H1 (cell line): ENCODE results near the gene EXOC2. TPM values are rescaled to one million over a fixed set of nuclear protein-coding genes. Genes with fewer than 3 reads are reported as not detected.

Experiments
- CTCF ChIA-PET: fragments of 300-600 bp; sonication (Branson Sonifier 250); formaldehyde crosslinking; loops from one replicate; lab custom pipeline; 2021; ENCODE audit not compliant: partially characterized antibody; lab: Charles Lee
- POLR2A ChIA-PET: fragments of 300-600 bp; sonication (Branson Sonifier 250); formaldehyde crosslinking; loops from one replicate; lab custom pipeline; 2021; ENCODE audit warnings: inconsistent platforms; ENCODE audit not compliant: partially characterized antibody; lab: Charles Lee
- DNase-seq, 2 experiments: peaks; one replicate each; pipeline versions ENCODE4 v3.0.0 to v3.0.0-alpha.2; 2010 to 2022; ENCODE audit warnings: low spot score in 2 of 2, low read depth in 1 of 2, mixed read lengths in 1 of 2
- FAIRE-seq: peaks from 2 replicates; lab custom pipeline; 2011; peaks lifted over from hg19 to GRCh38; lab: Jason Lieb, UNC
- H2AFZ ChIP-seq: 2 replicates; pipeline ENCODE4 v1.8.1; 2012; ENCODE audit warnings: low read length, inconsistent platforms
- H2AK5ac ChIP-seq: 2 replicates; pipeline ENCODE4 v1.6.1; 2013; ENCODE audit warnings: low read depth, low read length
- H2BK120ac ChIP-seq: replicated peaks from 2 replicates; pipeline ENCODE3; 2013; ENCODE audit warnings: low read depth, low read length, inconsistent platforms
- H2BK12ac ChIP-seq: 2 replicates; pipeline ENCODE4 v1.6.1; 2013; ENCODE audit warnings: low read depth, low read length
- H2BK15ac ChIP-seq: 2 replicates; pipeline ENCODE4 v1.6.1; 2013; ENCODE audit warnings: low read length
- H2BK20ac ChIP-seq: 2 replicates; pipeline ENCODE4 v1.6.1; 2013; ENCODE audit warnings: low read length
- H2BK5ac ChIP-seq: 2 replicates; pipeline ENCODE4 v1.6.1; 2013; ENCODE audit warnings: low read depth, low read length
- H3K14ac ChIP-seq: 2 replicates; pipeline ENCODE4 v1.6.1; 2013; ENCODE audit warnings: inconsistent platforms; ENCODE audit not compliant: insufficient read length
- H3K18ac ChIP-seq: 2 replicates; pipeline ENCODE4 v1.6.1; 2013; ENCODE audit warnings: low read length; ENCODE audit errors: extremely low read depth
- H3K23ac ChIP-seq: 2 replicates; pipeline ENCODE4 v1.6.1; 2013; ENCODE audit warnings: inconsistent platforms; ENCODE audit not compliant: insufficient read length
- H3K23me2 ChIP-seq: 2 replicates; pipeline ENCODE4 v1.6.1; 2013; ENCODE audit warnings: low read depth, low read length
- H3K27ac ChIP-seq: 2 replicates; pipeline ENCODE4 v1.6.1; 2011; ENCODE audit warnings: low read depth, low read length, inconsistent platforms
- H3K27me3 ChIP-seq, 4 experiments: replicated peaks in 1 of 4; 1 replicate in 1 of 4; 2 replicates in 3 of 4; pipeline versions ENCODE4 v1.6.1 to v1.8.1; 2011 to 2013; ENCODE audit warnings: low read length in 3 of 4, mild to moderate bottlenecking in 3 of 4, inconsistent platforms in 2 of 4, mixed read lengths in 2 of 4, moderate library complexity in 1 of 4; ENCODE audit not compliant: control insufficient read depth in 3 of 4, insufficient read depth in 3 of 4; ENCODE audit errors: extremely low read depth in 1 of 4
- H3K36me3 ChIP-seq, 4 experiments: 2 replicates each; pipeline versions ENCODE4 v1.6.1 to v1.8.1; 2011 to 2013; ENCODE audit warnings: mild to moderate bottlenecking in 4 of 4, low read length in 3 of 4, moderate library complexity in 2 of 4, control low read depth in 1 of 4, inconsistent platforms in 1 of 4; ENCODE audit not compliant: insufficient read depth in 4 of 4, control insufficient read depth in 2 of 4
- H3K4ac ChIP-seq: replicated peaks from 2 replicates; pipeline ENCODE3; 2013; ENCODE audit warnings: low read length, low read depth, mixed read lengths, inconsistent platforms; ENCODE audit not compliant: insufficient read length
- H3K4me1 ChIP-seq, 4 experiments: replicated peaks in 1 of 4; 1 replicate in 1 of 4; 2 replicates in 3 of 4; pipeline versions ENCODE4 v1.6.1 to v1.8.1; 2011 to 2013; ENCODE audit warnings: low read length in 3 of 4, inconsistent platforms in 2 of 4, mixed read lengths in 1 of 4; ENCODE audit not compliant: insufficient read depth in 4 of 4, control insufficient read depth in 3 of 4
- H3K4me2 ChIP-seq, 2 experiments: 2 replicates each; pipeline versions ENCODE4 v1.6.1 to v1.8.1; 2011 to 2013; ENCODE audit warnings: low read depth in 2 of 2, low read length in 2 of 2, control low read depth in 1 of 2, inconsistent platforms in 1 of 2, mild to moderate bottlenecking in 1 of 2; ENCODE audit not compliant: insufficient read depth in 1 of 2
- H3K4me3 ChIP-seq, 4 experiments: fragments of 200-600, 300-600 bp in 1 of 4; sonication (generic), shearing (Covaris generic), sonication (Bioruptor Twin) in 1 of 4; 2 replicates each; pipeline versions ENCODE4 v1.5.1 to v1.8.1; 2011 to 2016; ENCODE audit warnings: low read length in 4 of 4, low read depth in 3 of 4, control low read depth in 2 of 4, inconsistent platforms in 2 of 4, mild to moderate bottlenecking in 2 of 4, mixed read lengths in 1 of 4, moderate library complexity in 1 of 4; ENCODE audit not compliant: insufficient read depth in 2 of 4; ENCODE audit errors: extremely low read depth in 1 of 4
- H3K56ac ChIP-seq: replicated peaks from 2 replicates; pipeline ENCODE3; 2013; ENCODE audit warnings: low read depth, mild to moderate bottlenecking, mixed read lengths, low read length, inconsistent platforms; ENCODE audit not compliant: insufficient read length
- H3K79me1 ChIP-seq: 2 replicates; pipeline ENCODE4 v1.6.1; 2013; ENCODE audit warnings: low read depth, low read length, control low read depth
- H3K79me2 ChIP-seq, 2 experiments: 2 replicates each; pipeline versions ENCODE4 v1.6.1 to v1.8.1; 2012 to 2013; ENCODE audit warnings: low read length in 2 of 2, mild to moderate bottlenecking in 2 of 2, inconsistent platforms in 1 of 2; ENCODE audit not compliant: insufficient read depth in 2 of 2, control insufficient read depth in 1 of 2
- H3K9ac ChIP-seq, 4 experiments: replicated peaks in 1 of 4; 1 replicate in 1 of 4; 2 replicates in 3 of 4; pipeline versions ENCODE4 v1.6.1 to v1.8.1; 2011 to 2013; ENCODE audit warnings: low read depth in 3 of 4, low read length in 3 of 4, control low read depth in 2 of 4, mild to moderate bottlenecking in 2 of 4, moderate library complexity in 2 of 4, inconsistent platforms in 1 of 4; ENCODE audit errors: extremely low read depth in 1 of 4
- H3K9me3 ChIP-seq, 2 experiments: 2 replicates each; pipeline versions ENCODE4 v1.6.1 to v1.8.1; 2012 to 2013; ENCODE audit warnings: mild to moderate bottlenecking in 2 of 2, moderate library complexity in 2 of 2, control low read depth in 1 of 2, inconsistent platforms in 1 of 2, low read depth in 1 of 2, low read length in 1 of 2, mixed read lengths in 1 of 2; ENCODE audit not compliant: insufficient read depth in 2 of 2
- H4K20me1 ChIP-seq, 2 experiments: replicated peaks in 1 of 2; 2 replicates each; pipeline versions ENCODE3 to v1.8.1; 2011 to 2013; ENCODE audit warnings: inconsistent platforms in 2 of 2, low read length in 2 of 2, mild to moderate bottlenecking in 1 of 2; ENCODE audit not compliant: insufficient read depth in 2 of 2, control insufficient read depth in 1 of 2
- H4K5ac ChIP-seq: 2 replicates; pipeline ENCODE4 v1.6.1; 2013; ENCODE audit warnings: low read length, low read depth, mixed read lengths, inconsistent platforms; ENCODE audit not compliant: insufficient read length
- H4K8ac ChIP-seq: 2 replicates; pipeline ENCODE4 v1.8.0; 2013; ENCODE audit warnings: mild to moderate bottlenecking, moderate library complexity, low read length, inconsistent platforms; ENCODE audit not compliant: insufficient read depth; ENCODE audit errors: extremely low read depth
- H4K91ac ChIP-seq: replicated peaks from 2 replicates; pipeline ENCODE3; 2013; ENCODE audit warnings: low read length, mixed read lengths, inconsistent platforms; ENCODE audit not compliant: insufficient read length
- EP300 ChIP-seq, 2 experiments: IDR thresholded peaks; 1 replicate in 1 of 2; 2 replicates in 1 of 2; pipeline ENCODE4 v1.6.1; 2011 to 2012; ENCODE audit warnings: low read depth in 2 of 2, low read length in 2 of 2, mild to moderate bottlenecking in 2 of 2, borderline replicate concordance in 1 of 2, inconsistent platforms in 1 of 2, moderate library complexity in 1 of 2
- EZH2 ChIP-seq: fragments of 200-600 bp; sonication (generic); IDR thresholded peaks from 2 replicates; pipeline ENCODE4 v1.7.1; 2012; ENCODE audit warnings: low read depth, mild to moderate bottlenecking, moderate library complexity, low read length, inconsistent platforms; ENCODE audit not compliant: severe bottlenecking
- GABPA ChIP-seq: IDR thresholded peaks from 2 replicates; pipeline ENCODE4 v1.6.1; 2011; ENCODE audit warnings: mild to moderate bottlenecking, low read length, moderate library complexity, borderline replicate concordance; ENCODE audit not compliant: insufficient read depth
- HDAC6 ChIP-seq: IDR thresholded peaks from one replicate; pipeline ENCODE4 v1.7.1; 2012; ENCODE audit warnings: low read depth, mild to moderate bottlenecking, inconsistent platforms, low read length, moderate library complexity
- JUN ChIP-seq: IDR thresholded peaks from 2 replicates; pipeline ENCODE4 v1.6.1; 2011; ENCODE audit warnings: low read depth, mild to moderate bottlenecking, improper control_type of control experiment, low read length
- MAFK ChIP-seq: IDR thresholded peaks from 2 replicates; pipeline ENCODE4 v1.6.1; 2012; ENCODE audit warnings: low read depth, mild to moderate bottlenecking, improper control_type of control experiment, low read length
- POLR2A ChIP-seq, 2 experiments: IDR thresholded peaks; 1 replicate in 1 of 2; 2 replicates in 1 of 2; pipeline ENCODE4 v1.6.1; 2011; ENCODE audit warnings: low read depth in 2 of 2, low read length in 2 of 2, mild to moderate bottlenecking in 2 of 2; ENCODE audit errors: control extremely low read depth in 1 of 2
- POLR2AphosphoS5 ChIP-seq: IDR thresholded peaks from 2 replicates; pipeline ENCODE4 v1.6.1; 2011; ENCODE audit warnings: low read depth, low read length
- POU5F1 ChIP-seq: IDR thresholded peaks from 2 replicates; pipeline ENCODE4 v1.6.1; 2011; ENCODE audit warnings: low read depth, mild to moderate bottlenecking, low read length, moderate library complexity
- RAD21 ChIP-seq, 2 experiments: IDR thresholded peaks in 1 of 2; conservative IDR thresholded peaks in 1 of 2; 2 replicates each; pipeline ENCODE4 v1.6.1; 2011; ENCODE audit warnings: low read depth in 2 of 2, low read length in 2 of 2, improper control_type of control experiment in 1 of 2, inconsistent platforms in 1 of 2, mild to moderate bottlenecking in 1 of 2, moderate library complexity in 1 of 2
- SP4 ChIP-seq: IDR thresholded peaks from 2 replicates; pipeline ENCODE4 v1.6.1; 2012; ENCODE audit warnings: low read length, inconsistent platforms
- WGBS, 2 experiments: shearing (Covaris generic) in 1 of 2; methylation state at CpG; one replicate each; pipeline versions ENCODE4 v1.1.6 to v1.1.7; 2013 to 2015; ENCODE audit warnings: low lambda C conversion rate in 2 of 2, mixed read lengths in 2 of 2, inconsistent platforms in 1 of 2, low coverage in 1 of 2, missing lambda C conversion rate in 1 of 2; ENCODE audit not compliant: insufficient replicate concordance in 2 of 2, insufficient coverage in 1 of 2, insufficient read length in 1 of 2; ENCODE audit errors: extremely low coverage in 1 of 2, missing lambda C conversion rate in 1 of 2; 5-methylcytosine and 5-hydroxymethylcytosine counted together
- polyA plus RNA-seq, 7 experiments: library from polyadenylated mRNA; depleted of rRNA in 3 of 7; stranded (reverse) in 5 of 7; unstranded in 2 of 7; fragments of >200 nt in 5 of 7; fragments of 200-250 nt in 2 of 7; gene quantifications; 1 replicate in 5 of 7; 2 replicates in 1 of 7; 4 replicates in 1 of 7; pipeline versions ENCODE4 v1.2.1 to v1.2.3, GENCODE V29; 2011 to 2013; ENCODE audit warnings: missing spikeins in 2 of 7, mixed read lengths in 2 of 7
- total RNA-seq: library from RNA; stranded (reverse); fragmentation: NEBNext Ultra II Directional; extraction: Animal tissue kit (Norgen Biotek cat#: 25700); gene quantifications from 2 replicates; pipeline ENCODE4 v1.2.1, GENCODE V29; 2021
- TF ChIP-seq, protein P1 (sequence below): IDR thresholded peaks from 2 replicates; pipeline ENCODE4 v1.6.1; 2012; ENCODE audit warnings: inconsistent platforms

EXOC2 gene
- total and polyA plus RNA-seq, 2 of the 8 experiments (the other 6 are each of a cell fraction or from before 2014, with no cell fraction given): 25.5 to 44.4 TPM

DNA sequence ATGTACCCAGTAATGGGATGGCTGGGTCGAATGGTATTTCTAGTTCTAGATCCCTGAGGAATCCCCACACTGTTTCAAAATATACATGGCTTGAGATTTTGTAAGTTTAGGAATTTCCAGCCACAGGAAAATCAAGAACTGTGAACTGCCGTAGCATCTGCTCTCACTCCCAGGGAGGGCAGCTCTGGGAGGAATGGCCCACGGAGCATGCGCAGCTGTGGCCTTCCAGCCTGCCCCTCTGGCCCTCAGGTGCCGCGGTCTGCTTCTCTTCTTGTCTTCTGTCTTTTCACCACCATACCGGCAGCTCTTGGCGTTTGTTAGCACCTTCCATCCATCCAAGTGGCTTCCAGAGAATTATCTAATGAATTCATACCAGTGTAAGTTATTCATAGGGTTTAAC lies 19.9 kb upstream of the EXOC2 start:
- CTCF ChIA-PET: interaction anchor here (2.5 kb wide), 1 partner anchor 9 kb away, joined by 11 read pairs; no protein-coding TSS in a partner anchor
- Histone ChIP-seq H2BK5ac (no peak overlapping the region), H4K8ac (no peak overlapping the region), H3K9me3 (no peaks in the 10 kb centered on the region), H2BK20ac (no peak overlapping the region), H3K79me1 (no peaks in the 10 kb centered on the region), H3K27me3 (peaks cover 0 to 2% (median 0%) of the 10 kb centered on the region in 4 experiments; a peak in 2 of 7 replicates), H3K36me3 (no peaks in the 10 kb centered on the region; a peak in 1 of 8 replicates), H3K18ac (no peak overlapping the region), H3K4me1 (peaks cover 0 to 8% (median 2%) of the 10 kb centered on the region in 4 experiments; a peak in 4 of 7 replicates), H3K79me2 (no peaks in the 10 kb centered on the region), H4K20me1 (no peaks in the 10 kb centered on the region), H2BK12ac (no peak overlapping the region), H3K23me2 (peaks cover 9% of the 10 kb centered on the region), H3K9ac (no peak overlapping the region), H2AK5ac (no peak overlapping the region), H2BK120ac (no peak overlapping the region), H2BK15ac (no peak overlapping the region), H3K14ac (no peak overlapping the region), H4K91ac (no peak overlapping the region), H3K56ac (no peak overlapping the region), H3K4me3 (no peak overlapping the region), H2AFZ (no peak overlapping the region), H3K27ac (no peak overlapping the region), H4K5ac (no peak overlapping the region), H3K4me2 (no peak overlapping the region), H3K4ac (no peak overlapping the region), H3K23ac (no peak overlapping the region)
- DNase-seq (no peak), FAIRE-seq (no peak)
- 94% methylated on average over 8 of the region's 8 CpGs; no CpG with 5 or more reads in 1 of the 2 experiments for WGBS, 2 experiments
- POLR2A ChIA-PET: no interaction called here
- TF ChIP-seq, protein P1, sequence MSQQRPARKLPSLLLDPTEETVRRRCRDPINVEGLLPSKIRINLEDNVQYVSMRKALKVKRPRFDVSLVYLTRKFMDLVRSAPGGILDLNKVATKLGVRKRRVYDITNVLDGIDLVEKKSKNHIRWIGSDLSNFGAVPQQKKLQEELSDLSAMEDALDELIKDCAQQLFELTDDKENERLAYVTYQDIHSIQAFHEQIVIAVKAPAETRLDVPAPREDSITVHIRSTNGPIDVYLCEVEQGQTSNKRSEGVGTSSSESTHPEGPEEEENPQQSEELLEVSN: no peak
- no peak for TF ChIP-seq POU5F1
- TF ChIP-seq POLR2A (IDR thresholded peaks at IDR 0.05; ENCODE audit: control extremely low read depth in 1 of 2, low read depth in 2 of 2, low read length in 2 of 2): no peak
- TF ChIP-seq HDAC6: no peak
- TF ChIP-seq GABPA: no peak
- TF ChIP-seq EP300 (IDR thresholded peaks at IDR 0.05; ENCODE audit: borderline replicate concordance in 1 of 2, low read depth in 2 of 2, low read length in 2 of 2): no peak
- no peak for TF ChIP-seq MAFK
- no peak for TF ChIP-seq POLR2AphosphoS5
- no peak for TF ChIP-seq RAD21 (IDR thresholded peaks at IDR 0.05 in 1 of 2, conservative IDR thresholded peaks at IDR 0.05 in 1 of 2; ENCODE audit: low read depth in 2 of 2, low read length in 2 of 2)
- no peak for TF ChIP-seq JUN
- TF ChIP-seq SP4: no peak
- TF ChIP-seq EZH2: no peak
